GM18870 (cell line): ENCODE data around the gene ATP4B.

Experiments
- ATAC-seq: cut with Tn5 transposase; IDR thresholded peaks from one replicate; pipeline ENCODE4 v1.9.1; 2021; ENCODE audit warnings: moderate library complexity; ENCODE audit not compliant: unreplicated experiment

ATP4B gene

DNA sequence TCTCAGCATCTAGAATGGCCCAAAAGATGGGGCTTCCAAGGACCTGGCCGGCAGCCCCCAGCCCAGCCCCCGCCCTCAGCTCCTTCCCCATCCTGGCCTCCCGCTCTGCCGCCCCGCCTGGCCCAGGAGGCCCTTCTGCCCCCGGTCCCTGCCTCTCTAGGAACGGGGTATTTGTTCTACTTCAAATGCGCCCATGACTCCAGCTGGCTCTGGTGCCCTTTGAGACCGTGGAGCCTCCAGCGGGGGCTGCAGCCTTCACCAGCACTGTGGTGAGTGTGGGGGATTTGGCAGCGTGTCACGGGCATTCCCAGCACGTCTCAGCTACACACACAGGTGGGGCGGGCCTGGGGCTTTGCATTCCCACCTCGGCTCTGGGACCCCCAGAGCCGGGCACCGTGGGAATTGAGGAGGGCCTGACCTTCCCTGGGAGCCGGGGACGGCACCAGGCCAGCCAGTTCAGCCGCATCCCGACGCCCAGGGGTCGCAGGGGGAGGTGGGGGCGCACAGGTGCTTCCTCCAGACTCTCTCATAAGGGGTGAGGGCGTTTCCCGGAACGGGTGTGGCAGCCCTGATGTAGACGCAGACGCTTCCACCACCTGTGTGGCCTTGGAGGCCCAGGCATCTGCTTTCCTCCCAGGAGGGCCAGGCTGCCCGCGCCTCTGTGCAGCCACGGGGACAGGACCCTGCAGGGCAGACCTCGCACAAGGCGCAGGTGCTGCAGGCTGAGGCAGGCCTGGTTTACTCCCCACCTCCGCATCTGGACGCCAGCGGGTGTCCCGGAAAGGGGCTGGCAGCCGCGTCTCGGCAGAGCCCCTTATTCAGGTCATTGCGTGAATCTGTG, 947 bp downstream of the ATP4B start:
- ATAC-seq: no peak

DNA sequence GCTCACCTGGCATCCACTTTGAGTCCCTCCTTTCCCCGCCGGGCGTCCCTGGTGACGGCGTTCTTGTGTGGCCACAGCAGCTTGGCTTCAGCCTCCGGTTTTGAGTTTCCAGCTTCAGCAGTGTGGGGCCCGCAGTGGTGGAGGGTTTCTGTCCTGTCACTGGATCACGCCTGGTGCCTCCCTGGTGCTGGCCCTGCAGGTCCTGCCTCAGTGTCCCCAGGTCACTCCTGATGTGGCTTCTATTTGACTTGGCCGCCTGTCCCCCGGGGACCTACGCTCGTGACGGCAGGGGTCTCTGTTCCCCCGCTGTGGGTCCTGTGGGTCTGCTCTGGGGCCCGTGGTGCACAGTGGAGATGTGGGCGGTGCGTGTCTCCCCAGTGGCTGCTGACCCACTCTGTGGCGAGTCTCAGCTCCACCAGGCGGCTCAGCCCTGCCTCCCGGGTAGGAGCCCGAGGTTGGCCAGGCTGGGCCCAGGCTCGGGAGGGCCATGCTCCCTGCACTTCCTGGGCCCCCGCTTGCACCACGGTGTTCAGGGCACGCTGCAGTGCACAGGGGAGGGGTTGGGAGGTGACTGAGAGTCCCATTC, 1.9 kb downstream of the ATP4B start:
- no peak for ATAC-seq

DNA sequence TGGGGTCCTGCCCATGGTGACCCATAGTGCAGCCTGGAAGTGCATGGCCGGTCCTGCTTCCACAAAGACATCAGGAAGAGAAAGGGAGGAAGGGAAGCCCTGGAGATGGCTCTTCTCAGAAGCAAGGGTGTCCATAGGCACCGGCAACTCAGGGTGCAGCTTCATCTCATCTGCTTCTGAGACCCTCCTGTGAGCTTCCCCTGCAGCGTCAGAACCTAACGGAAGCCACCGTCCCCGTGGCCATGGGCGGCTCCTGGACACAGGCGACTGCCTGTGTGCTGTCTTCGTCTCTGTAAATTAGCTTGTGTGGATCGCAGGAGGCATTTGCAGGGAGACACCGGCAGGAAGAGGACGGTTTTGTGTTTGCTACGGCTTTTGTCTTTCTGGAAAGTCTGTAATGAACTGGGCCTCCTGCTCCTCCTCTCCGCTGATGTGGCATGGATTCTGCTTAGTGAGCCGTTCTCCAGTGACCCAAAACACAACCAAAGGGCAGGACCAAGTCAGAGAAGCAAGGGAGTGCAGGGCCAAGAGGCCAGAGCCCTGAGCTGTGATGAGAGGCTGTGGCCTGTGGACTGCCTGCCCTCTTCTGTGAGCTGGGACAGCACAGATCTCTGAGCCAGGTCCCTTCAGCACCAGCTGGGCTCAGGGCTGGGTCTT, 2.5 kb downstream of the ATP4B start:
- ATAC-seq: no peak

DNA sequence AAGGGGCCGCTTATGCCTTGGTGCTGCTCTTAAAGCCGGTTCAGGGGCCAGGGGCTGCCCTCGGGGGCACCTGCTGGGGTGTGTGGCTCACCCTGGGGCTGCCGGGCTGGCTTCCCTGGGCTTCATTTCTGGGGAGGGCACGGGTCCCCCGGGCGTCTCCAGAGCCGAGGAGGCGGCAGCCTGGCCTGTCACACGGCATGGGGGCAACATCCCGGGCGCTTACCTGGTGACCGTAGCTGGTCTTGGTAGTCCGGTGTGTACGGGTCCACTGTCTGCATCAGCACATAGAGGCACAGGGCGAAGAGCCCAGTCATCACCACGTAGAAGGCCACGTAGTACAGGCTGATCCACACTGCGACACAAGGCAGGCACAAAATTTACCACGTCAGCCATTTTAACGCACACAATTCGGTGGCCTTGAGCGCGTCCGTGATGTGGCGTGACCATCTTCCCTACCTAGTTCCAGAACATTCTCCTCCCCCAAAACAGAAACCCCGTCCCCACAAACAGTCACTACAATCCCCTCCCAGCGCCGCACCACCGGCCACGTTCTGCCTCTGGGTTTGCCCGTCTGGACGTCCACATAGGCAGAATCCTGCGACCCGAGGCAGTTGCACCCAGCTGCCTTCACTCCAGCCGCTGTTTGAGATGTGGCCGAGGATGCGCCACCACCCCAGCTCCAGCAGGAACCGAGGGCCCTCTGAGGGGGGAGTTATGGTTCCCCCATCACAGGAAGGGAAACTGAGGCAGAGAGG, 3.2 kb downstream of the ATP4B start:
- no peak for ATAC-seq

DNA sequence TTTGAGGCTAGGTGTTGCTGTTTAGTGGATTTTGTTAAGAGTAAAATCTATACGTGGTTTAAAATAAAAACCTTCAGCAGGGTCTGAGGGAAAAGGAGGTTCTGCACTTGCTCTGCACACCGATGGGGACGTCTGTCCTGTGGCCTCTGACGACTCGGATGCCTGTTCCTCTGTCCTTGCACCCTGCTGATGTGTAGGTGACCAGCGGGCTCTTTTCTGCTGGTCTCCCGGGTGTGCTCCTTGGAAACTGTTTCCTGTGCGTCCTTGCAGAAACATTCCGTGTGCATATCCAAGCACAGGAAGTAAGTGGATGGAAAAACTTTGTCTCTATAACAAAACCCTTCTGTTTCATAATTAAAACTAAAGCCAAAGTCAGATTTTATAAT, 3.8 kb downstream of the ATP4B start:
- ATAC-seq: no peak

DNA sequence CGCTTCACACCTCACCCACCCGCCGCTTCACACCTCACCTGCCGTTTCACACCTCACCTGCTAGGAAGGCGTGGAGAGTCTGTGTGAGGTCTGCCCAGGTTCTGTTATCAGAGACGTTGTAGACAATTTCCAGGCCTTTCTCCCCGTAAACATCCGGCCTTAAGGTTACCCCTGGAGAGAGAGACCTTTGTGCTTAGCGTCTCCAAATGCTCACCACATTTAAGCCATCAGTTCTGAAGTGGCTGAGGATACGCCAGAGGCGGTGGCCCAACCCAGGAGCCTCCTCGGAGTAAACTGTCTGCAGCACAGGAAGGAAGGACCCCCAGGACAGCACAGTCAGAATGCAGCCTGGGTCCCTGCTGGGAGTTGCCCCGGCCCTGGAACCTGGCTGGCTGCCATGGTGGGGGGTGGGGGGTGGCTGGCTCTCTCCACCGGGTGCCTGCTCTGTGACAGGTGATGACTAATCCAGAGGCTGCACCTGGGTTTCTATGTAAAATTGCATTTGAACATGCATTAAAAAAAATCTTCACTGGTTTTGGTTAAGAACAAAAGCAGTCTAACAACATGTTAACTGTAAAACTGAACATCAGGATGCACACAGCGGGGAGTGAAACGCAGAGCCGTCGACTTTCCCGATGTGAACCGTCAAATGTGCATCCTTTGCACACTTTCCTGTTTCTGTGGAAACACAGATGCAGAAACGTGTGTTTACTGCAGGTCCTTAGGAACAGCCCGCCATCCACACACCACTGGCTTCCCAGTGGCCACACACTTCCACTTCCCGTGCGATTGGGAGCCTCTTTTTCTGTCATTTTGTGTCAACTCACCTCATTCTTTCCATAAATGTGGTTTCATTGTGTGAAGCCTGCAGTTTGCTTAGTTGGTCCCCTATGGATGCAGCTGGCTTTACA, 4.5 kb downstream of the ATP4B start:
- ATAC-seq: no peak

DNA sequence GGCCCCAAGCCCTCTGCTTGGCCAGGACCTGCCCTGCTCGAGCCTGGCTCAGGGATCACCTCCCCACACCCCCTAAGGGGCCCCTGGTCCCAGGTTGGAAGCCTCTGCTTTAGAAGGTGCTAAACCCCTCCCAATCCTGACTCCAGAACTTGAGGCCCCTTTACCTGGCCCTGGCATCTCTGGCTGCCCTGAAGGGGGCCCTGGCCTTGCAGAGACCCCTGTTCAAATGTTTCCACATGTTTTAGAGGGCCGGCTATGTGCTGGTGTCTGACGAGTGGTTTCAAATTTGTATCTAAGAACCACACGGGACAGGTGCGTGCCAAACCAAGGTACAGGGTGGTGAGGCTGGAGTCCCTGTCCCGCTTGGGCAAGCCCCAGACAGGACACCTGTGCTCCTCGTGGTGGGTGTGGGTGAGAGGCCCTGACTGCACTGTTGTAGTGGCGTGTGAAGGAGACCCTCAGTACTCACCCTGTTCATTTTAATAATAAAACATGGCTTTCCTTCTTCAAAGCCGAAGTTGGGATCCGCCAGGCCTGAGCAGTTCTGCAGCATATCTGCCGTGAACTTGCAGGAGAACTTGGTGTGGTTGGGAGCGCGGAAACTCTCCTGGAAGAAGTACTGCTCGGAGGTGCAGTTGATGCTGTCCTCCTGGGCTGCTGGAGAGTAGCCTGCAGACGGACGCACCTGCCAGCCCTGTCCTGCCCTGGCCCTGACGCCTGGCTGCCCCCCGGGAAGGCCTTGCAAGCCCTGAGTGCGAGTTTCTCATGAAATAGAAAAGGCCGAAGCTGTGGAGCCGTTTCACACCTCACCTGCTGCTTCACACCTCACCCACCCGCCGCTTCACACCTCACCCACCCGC, 5.4 kb downstream of the ATP4B start:
- ATAC-seq: no peak

DNA sequence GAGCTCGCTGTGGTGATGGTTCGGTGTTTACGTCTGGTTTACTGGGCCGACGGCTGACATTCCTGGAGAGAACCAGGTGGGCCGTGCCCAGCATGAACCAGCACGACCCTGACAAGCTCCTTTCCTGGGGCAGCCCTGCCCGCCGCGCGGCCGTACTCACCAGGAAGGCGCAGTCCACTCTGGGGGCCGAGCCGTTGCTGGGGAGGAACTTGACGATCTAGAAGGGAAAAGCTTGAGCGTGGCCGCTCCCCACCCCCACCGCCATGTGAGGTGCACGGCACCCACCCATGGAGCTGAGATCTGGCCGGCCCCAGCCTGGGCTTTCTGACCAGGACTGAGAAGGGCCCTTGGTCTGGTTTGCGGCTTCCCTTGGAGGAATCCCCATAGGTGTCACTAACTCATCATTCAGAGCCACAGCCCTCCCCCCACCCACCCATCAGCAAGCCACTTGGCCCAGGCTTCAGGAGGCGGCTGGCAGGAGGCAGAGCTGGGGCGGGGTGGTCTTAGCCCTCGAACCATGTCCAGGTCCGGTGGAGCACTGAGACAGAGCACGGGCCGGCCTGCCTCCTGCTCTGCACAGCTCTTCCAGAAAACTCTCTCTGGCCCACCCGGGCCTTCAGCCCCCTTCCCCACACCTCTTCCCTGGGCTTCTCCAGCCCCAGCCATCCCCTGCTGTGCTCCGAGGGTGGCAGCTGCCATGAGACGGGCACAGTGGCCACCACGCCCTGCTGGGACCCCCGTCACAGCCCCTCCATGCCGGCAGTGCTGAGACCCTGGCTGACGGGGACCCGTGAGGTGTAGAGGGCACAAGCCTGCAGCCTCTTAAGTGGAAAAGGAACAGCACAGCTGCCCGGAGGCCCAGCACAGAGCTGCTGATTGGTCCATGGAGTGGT, 6.2 kb downstream of the ATP4B start:
- no peak for ATAC-seq

DNA sequence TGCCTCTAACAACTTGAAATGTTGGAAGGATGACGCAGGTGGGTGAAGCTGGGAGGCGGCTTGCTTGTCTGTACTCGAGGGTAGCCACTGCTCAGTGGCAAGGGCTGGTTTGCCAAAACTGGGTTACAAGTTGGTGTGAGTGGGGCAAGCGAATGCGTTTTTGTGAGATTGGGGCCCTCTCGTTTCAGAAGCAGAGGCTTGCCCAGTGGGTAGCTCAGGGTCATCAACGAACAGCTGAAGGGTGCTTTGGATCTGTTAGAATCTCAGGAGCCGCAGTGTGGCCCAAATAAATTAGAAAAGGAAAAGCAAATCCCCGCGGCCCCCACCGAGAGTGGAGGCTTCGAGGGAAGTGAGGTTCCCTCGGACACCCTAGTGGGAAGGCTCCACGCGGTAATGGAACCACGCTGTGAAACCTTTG, 7.3 kb downstream of the ATP4B start:
- ATAC-seq: no peak

DNA sequence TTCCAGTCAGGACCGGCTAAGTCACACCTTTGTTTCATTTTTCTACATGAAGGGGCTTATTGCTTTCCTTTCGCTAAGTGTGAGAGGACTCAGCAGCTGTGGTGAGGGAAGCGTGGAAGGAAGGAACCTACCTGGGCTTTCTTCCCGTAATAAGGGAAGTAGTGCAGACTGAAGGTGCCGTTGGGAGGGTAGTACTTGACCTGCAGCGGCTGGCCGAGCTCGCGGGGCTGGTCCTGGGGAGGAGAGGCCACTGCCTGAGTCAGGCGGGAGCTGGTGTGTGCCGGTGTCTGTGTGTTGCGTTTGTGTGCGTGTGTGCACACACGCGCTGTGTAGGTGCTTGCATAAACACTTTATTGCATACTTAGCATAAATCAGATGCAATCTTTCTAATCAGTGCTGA, 7.7 kb downstream of the ATP4B start:
- no peak for ATAC-seq

DNA sequence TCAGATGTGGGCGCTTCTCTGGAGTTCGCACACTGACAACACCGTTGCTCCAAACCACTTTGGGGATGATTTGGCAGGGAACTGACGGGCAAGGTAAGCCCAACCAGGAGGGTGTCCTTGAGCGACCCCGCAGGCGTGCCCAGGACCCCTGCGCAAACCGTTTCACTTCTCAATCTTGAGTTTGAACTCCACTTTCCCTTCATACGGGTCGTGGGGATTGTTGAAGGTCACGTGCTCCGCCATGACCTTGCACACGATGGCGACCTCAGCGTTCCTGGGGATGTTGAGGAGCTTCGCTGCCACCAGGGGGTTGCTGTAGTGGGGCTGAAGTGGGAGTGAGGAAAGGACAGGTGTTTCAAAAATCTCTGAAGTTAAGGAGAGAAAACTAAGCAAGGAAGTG, 8.8 kb downstream of the ATP4B start:
- ATAC-seq: no peak

DNA sequence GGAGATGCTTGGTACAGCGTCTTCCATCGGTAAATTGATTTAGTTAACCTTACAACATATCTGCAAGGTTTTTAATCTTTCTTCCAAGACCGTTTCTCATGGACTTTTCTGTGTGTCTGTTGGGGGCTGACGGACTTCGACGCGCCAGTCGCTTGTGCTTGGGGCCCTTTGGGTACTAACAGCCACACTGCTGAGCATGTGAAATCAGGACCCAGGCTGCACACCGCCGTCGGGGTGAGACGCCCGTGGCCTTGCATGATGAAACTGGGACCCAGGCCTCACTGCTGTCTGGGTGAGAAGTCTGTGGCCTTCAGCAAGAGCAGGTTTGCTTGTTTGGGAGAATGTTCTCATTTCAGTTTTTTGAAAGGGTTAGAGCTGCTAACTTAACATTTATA, 9.8 kb downstream of the ATP4B start:
- ATAC-seq: no peak

DNA sequence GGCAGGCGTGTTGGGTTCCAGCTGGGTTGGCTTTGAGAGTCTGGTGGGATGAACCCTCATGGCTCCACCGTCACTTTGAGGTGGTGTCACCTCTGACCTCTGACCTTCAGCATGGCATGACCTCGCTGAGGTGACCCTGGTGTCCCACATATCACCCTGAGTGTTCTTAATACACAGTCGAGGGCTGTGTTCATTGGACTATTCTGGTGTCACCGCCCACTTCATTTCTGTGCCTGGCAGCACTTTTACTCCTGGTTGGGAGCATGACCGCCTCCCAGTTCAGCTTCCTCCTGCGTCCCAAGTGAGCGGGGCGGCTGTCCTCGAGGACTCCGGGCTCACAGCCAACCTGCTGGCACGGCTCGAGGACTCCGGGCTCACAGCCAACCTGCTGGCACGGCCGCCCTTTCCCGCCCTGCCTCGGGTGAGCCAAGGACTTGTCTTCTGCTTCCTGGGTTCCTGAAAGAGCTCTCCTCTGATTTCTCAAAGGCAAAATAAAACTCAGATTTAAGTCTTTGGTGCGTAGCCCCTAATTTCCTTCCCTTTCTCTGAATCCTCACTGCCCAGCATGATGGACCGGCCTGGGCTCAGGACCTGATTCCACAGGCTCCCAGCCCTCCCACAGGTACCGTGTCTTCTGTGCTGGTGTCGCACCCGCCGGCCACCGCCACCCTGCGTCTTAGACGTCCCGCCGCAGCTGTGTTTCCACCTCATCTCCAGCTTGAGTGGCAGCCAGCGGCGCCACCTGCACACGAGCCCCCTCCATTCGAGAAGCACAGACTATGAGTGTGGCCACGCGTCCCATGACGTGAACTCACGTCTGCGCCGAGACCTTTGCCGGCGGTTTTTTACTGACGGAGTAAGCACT, 10.4 kb downstream of the ATP4B start:
- no peak for ATAC-seq

DNA sequence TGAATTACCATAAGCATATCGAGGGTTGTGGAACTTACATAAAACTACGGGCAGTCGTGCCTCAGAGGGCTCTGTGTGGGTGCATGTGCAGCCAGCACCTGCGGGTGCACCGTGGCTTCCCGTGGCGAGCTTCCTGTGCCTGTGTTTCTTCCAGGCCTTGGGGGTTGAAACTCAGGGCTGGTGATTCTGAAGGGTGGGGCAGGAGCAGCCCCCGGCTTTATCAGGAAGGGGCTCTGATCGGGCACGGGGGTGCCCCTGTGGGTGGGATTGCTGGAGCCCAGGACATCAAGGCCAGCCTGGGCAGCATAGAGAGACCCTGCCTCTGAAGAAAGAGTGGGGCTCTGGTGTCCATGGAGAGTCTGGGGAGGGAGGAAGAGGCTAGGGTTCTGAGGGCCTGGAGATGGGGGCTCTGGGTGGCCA, 11.1 kb downstream of the ATP4B start:
- no peak for ATAC-seq

DNA sequence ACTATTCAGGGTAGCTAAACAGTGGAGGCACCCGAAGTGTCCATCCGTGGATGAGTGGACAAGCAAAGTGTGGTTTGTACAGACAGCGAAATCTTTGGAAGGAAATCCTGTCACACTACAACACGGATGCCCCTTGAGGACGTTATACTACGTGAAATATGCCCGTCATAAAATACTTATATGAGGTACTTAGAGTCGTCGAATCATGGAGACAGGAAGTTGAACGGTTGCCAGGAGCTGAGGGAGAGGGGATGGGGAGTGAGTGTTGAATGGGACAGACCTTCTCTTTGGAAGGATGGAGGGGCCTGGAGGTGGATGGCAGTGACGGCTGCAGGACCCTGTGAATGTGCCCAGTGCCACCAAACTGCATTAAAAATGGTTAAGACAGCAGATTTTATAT, 11.6 kb downstream of the ATP4B start:
- ATAC-seq: no peak

DNA sequence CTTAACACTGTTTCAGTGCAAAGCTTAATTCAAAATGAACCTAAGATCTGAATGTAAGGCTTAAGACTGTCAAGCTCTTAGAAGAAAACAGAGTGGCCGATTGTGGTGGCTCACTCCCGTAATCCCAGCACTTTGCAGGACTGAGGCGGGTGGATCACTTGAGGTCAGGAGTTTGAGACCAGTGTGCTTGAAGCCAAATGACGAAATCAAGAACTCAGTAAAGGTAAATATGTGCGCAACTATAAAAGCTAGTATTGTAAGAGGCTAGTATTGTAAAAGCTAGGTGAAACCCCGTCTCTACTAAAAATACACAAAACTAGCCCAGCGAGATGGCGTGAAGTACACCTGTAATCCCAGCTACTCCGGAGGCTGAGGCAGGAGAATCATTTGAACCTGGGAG, 12.7 kb downstream of the ATP4B start:
- ATAC-seq: no peak

DNA sequence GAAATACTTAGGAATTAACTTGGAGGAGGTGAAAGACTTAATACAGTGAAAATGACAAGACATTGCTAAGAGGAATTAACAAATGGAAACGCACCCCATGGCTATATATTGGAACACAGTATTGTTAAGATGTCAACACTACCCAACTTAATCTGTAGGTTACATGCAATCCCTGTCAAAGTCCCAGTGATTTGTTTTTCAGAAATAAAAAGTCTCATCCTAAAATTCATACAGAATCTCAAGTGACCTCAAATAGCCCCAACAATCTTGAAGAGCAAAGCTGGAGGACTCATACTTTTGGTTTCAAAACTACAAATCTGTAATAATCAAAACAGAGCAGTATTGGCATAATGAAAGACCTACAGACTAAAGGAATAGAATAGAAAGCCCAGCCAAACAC, 13.2 kb downstream of the ATP4B start:
- ATAC-seq: no peak

DNA sequence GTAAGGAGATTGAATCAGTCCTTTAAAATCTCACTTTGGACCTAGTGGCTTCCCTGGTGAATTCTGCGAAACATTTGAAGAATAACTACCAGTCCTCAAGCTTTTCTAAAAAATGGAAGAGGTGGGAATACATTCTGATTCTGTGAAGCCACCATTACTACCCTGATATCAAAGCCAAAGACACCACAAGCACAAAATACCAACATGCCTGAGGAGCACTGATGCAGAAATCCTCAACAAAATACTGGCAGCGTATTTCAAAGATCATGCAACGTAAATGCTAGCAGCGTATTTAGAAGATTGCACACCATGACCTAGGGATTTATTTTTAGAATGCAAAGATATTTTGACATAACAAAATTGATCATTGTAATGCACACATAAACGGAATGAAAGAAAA, 14.4 kb downstream of the ATP4B start:
- no peak for ATAC-seq
